HepG2 (cell line): ENCODE data around the gene PRR33. TPM values are rescaled to one million over a fixed set of nuclear protein-coding genes. Genes with fewer than 3 reads are reported as not detected.

Experiments used
- ATAC-seq: fragments of 200-7000 bp; cut with Tn5 transposase; 3 replicates; pipeline ENCODE4 v1.9.1; 2020; ENCODE audit warnings: mild to moderate bottlenecking, moderate library complexity
- BruUV-seq: library from RNA; stranded (reverse); fragments of 400-500 nt; replicated peaks from 2 replicates; lab custom pipeline; 2021; lab: Mats Ljungman, UMichigan
- CTCF ChIA-PET: fragments of 300-600 bp; formaldehyde crosslinking; extraction: SDS; loops from one replicate; lab custom pipeline; 2021; ENCODE audit warnings: low total read pairs, inconsistent platforms, low intra/inter-chr PET ratio; lab: Yijun Ruan, JAX
- POLR2A ChIA-PET: fragments of 350-600 bp; sonication (Branson Sonifier 250); formaldehyde crosslinking; loops from one replicate; lab custom pipeline; 2020; ENCODE audit warnings: antibody characterized with exemption, inconsistent platforms; lab: Yijun Ruan, JAX
- DNase-seq: peaks from one replicate; pipeline ENCODE4 v3.0.0-alpha.2; 2015; ENCODE audit warnings: low spot score
- FAIRE-seq: peaks from 3 replicates; lab custom pipeline; 2011; peaks lifted over from hg19 to GRCh38; lab: Jason Lieb, UNC
- H2AFZ ChIP-seq: one replicate; pipeline ENCODE4 v1.6.1; 2011; ENCODE audit warnings: low read length, inconsistent platforms
- H3K27ac ChIP-seq: fragments of 300-600 bp; 3 replicates; pipeline ENCODE4 v1.8.0; 2011; ENCODE audit warnings: mixed run types, mild to moderate bottlenecking, mixed read lengths, low read length, inconsistent platforms; ENCODE audit not compliant: insufficient read depth; ENCODE audit errors: extremely low read length
- H3K27me3 ChIP-seq, 2 experiments: fragments of 200-600 bp in 1 of 2; 2 replicates in 1 of 2; 3 replicates in 1 of 2; pipeline versions ENCODE4 v1.6.0 to v1.8.0; 2011; ENCODE audit warnings: low read length in 2 of 2, mild to moderate bottlenecking in 2 of 2, moderate library complexity in 2 of 2, inconsistent platforms in 1 of 2; ENCODE audit not compliant: insufficient read depth in 2 of 2, control insufficient read depth in 1 of 2
- H3K36me3 ChIP-seq, 2 experiments: fragments of 200-600 bp in 1 of 2; replicated peaks in 1 of 2; 2 replicates in 1 of 2; 3 replicates in 1 of 2; pipeline versions ENCODE4 v1.5.1 to v1.8.0; 2011; ENCODE audit warnings: low read length in 2 of 2, inconsistent platforms in 1 of 2; ENCODE audit not compliant: insufficient read depth in 2 of 2, control insufficient read depth in 1 of 2
- H3K4me1 ChIP-seq: 2 replicates; pipeline ENCODE4 v1.5.1; 2012; ENCODE audit warnings: low read length, inconsistent platforms; ENCODE audit not compliant: insufficient read depth
- H3K4me2 ChIP-seq: 2 replicates; pipeline ENCODE4 v1.6.0; 2011; ENCODE audit warnings: low read depth, low read length, inconsistent platforms
- H3K4me3 ChIP-seq, 3 experiments: fragments of 200-600 bp in 1 of 3; sonication (generic), shearing (Covaris generic) in 1 of 3; replicated peaks in 1 of 3; 2 replicates each; pipeline ENCODE4 v1.5.1; 2011 to 2016; ENCODE audit warnings: low read length in 3 of 3, inconsistent platforms in 2 of 3, low read depth in 2 of 3, mild to moderate bottlenecking in 2 of 3, control low read depth in 1 of 3, mixed read lengths in 1 of 3; ENCODE audit not compliant: insufficient read depth in 1 of 3
- H3K79me2 ChIP-seq: one replicate; pipeline ENCODE4 v1.6.1; 2011; ENCODE audit warnings: low read length, inconsistent platforms; ENCODE audit not compliant: insufficient read depth
- H3K9ac ChIP-seq: 2 replicates; pipeline ENCODE4 v1.6.0; 2011; ENCODE audit warnings: mild to moderate bottlenecking, low read depth, low read length, inconsistent platforms; ENCODE audit not compliant: insufficient read depth
- H3K9me3 ChIP-seq: 2 replicates; pipeline ENCODE4 v1.5.1; 2012; ENCODE audit warnings: mild to moderate bottlenecking, low read length
- H4K20me1 ChIP-seq: 2 replicates; pipeline ENCODE4 v1.6.0; 2011; ENCODE audit warnings: inconsistent platforms, mild to moderate bottlenecking, low read length, moderate library complexity; ENCODE audit not compliant: insufficient read depth
- CENPT ChIP-seq: sonication (generic); formaldehyde crosslinking; IDR thresholded peaks from 2 replicates; pipeline ENCODE4 v1.8.0; 2022; ENCODE audit warnings: low read depth, mild to moderate bottlenecking, moderate library complexity, missing genetic modification reagents
- EHMT2 ChIP-seq: fragments of 200-600 bp; sonication (generic); IDR thresholded peaks from 2 replicates; pipeline ENCODE4 v1.7.0; 2017; ENCODE audit warnings: antibody characterized with exemption, low read depth, low read length, borderline replicate concordance
- GMEB1 ChIP-seq: sonication (generic); formaldehyde crosslinking; IDR thresholded peaks from 2 replicates; pipeline ENCODE4 v1.5.1; 2020; ENCODE audit warnings: missing genetic modification reagents, mild to moderate bottlenecking, borderline replicate concordance
- HNF4A ChIP-seq: sonication (generic); formaldehyde crosslinking; IDR thresholded peaks from 2 replicates; pipeline ENCODE4 v1.4.0; 2020; ENCODE audit warnings: missing genetic modification reagents
- MED1 ChIP-seq: sonication (generic); formaldehyde crosslinking; IDR thresholded peaks from 2 replicates; pipeline ENCODE4 v1.4.0; 2020; ENCODE audit warnings: missing genetic modification reagents
- TRAFD1 ChIP-seq: sonication (generic); formaldehyde crosslinking; IDR thresholded peaks from 2 replicates; pipeline ENCODE4 v1.5.1; 2020; ENCODE audit warnings: missing genetic modification reagents, mild to moderate bottlenecking, borderline replicate concordance
- ZNF235 ChIP-seq: sonication (generic); formaldehyde crosslinking; IDR thresholded peaks from 2 replicates; pipeline ENCODE4 v1.8.1; 2023; ENCODE audit warnings: mild to moderate bottlenecking, missing genetic modification reagents, borderline replicate concordance
- ZNF329 ChIP-seq: sonication (generic); formaldehyde crosslinking; IDR thresholded peaks from 2 replicates; pipeline ENCODE4 v1.9.0; 2021; ENCODE audit warnings: low read depth, mild to moderate bottlenecking, missing genetic modification reagents
- ZNF383 ChIP-seq: sonication (generic); formaldehyde crosslinking; IDR thresholded peaks from 2 replicates; pipeline ENCODE4 v1.4.0; 2020; ENCODE audit warnings: missing genetic modification reagents, mild to moderate bottlenecking, borderline replicate concordance
- WGBS: methylation state at CpG from one replicate; pipeline ENCODE4 v1.1.6; 2017; ENCODE audit warnings: low lambda C conversion rate; 5-methylcytosine and 5-hydroxymethylcytosine counted together
- in situ Hi-C: cut with HindIII; loops from 2 replicates; pipeline ENCODE4 v1.10.0; 2017; ENCODE audit warnings: low pct_unique_long_range_greater_than_20kb; ENCODE audit not compliant: extremely low pct_ligation_motif_present
- intact Hi-C: fragments of 100-400 bp; cut with micrococcal nuclease; formaldehyde crosslinking; loops from one replicate; pipeline ENCODE4 v1.10.0; 2022; ENCODE audit not compliant: unreplicated experiment
- polyA plus RNA-seq, 8 experiments: library from polyadenylated mRNA; depleted of rRNA in 3 of 8; stranded (reverse) in 7 of 8; unstranded in 1 of 8; fragments of >200 nt; fragmentation: Illumina TruSeq in 4 of 8; extraction: Trizol in 4 of 8; gene quantifications; 2 replicates each; pipeline versions ENCODE4 v1.2.1 to v1.2.3, GENCODE V29; 2011 to 2016; ENCODE audit warnings: low read depth in 4 of 8, missing spikeins in 1 of 8, mixed read lengths in 1 of 8; ENCODE audit not compliant: insufficient read depth in 1 of 8
- total RNA-seq, 5 experiments: library from RNA; depleted of rRNA; stranded (reverse); fragments of >200 nt; fragmentation: Illumina TruSeq; extraction: Trizol; gene quantifications; 2 replicates each; pipeline ENCODE4 v1.2.3, GENCODE V29; 2016; ENCODE audit warnings: low read depth in 1 of 5

The PRR33 gene
- total and polyA plus RNA-seq, 2 of the 13 experiments (the other 11 are each of a cell fraction or from before 2014, with no cell fraction given): not detected

- Histone ChIP-seq H3K79me2 (no peaks in the 10 kb centered on the region), H3K27ac (no peak overlapping the region), H3K4me1 (no peaks in the 10 kb centered on the region), H3K9ac (no peak overlapping the region), H3K9me3 (no peaks in the 10 kb centered on the region), H3K27me3 (peaks cover 20 to 60% of the 10 kb centered on the region in 2 experiments), H2AFZ (no peak overlapping the region), H3K36me3 (no peaks in the 10 kb centered on the region), H4K20me1 (no peaks in the 10 kb centered on the region), H3K4me3 (no peak overlapping the region), H3K4me2 (no peak overlapping the region)
- 6% methylated on average over 6 of the region's 7 CpGs for WGBS
- intact Hi-C loops (no loop called here), in situ Hi-C loops (no loop called here)
- no peak for FAIRE-seq
- ChIA-PET CTCF (no interaction called here), POLR2A (no interaction called here)
- no peak for DNase-seq
- no TSS peak for BruUV-seq
- ATAC-seq: no peak
- TF ChIP-seq ZNF383 (CRISPR knock-in tag) (no peak), TRAFD1 (CRISPR knock-in tag) (no peak), EHMT2 (no peak), CENPT (CRISPR knock-in tag) (no peak), ZNF329 (CRISPR knock-in tag) (no peak), MED1 (CRISPR knock-in tag) (no peak), ZNF235 (CRISPR knock-in tag) (no peak), GMEB1 (no peak), HNF4A (CRISPR knock-in tag) (no peak)
- TF ChIP-seq, all 625 proteins: peak for 0
Measured at GRCh38 chr11:1858576-1858975, 33.1 kb downstream of the PRR33 start.
